IPS DF 4.7 (cell line): ENCODE results near the gene FAF2.
A peak's percentile ranks its signal among the peaks of the same experiment; 100 is the strongest.
"Not testable (repeated sequence)": the region's sequence is repeated elsewhere in the genome, so short reads cannot be mapped to it uniquely, and the experiment has no call there.

ENCODE experiments used
- DNase-seq: peaks from one replicate; pipeline ENCODE4 v3.0.0-alpha.2; 2013; ENCODE audit warnings: low spot score; ENCODE audit errors: extremely low read depth

FAF2 gene, protein sequence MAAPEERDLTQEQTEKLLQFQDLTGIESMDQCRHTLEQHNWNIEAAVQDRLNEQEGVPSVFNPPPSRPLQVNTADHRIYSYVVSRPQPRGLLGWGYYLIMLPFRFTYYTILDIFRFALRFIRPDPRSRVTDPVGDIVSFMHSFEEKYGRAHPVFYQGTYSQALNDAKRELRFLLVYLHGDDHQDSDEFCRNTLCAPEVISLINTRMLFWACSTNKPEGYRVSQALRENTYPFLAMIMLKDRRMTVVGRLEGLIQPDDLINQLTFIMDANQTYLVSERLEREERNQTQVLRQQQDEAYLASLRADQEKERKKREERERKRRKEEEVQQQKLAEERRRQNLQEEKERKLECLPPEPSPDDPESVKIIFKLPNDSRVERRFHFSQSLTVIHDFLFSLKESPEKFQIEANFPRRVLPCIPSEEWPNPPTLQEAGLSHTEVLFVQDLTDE

DNA sequence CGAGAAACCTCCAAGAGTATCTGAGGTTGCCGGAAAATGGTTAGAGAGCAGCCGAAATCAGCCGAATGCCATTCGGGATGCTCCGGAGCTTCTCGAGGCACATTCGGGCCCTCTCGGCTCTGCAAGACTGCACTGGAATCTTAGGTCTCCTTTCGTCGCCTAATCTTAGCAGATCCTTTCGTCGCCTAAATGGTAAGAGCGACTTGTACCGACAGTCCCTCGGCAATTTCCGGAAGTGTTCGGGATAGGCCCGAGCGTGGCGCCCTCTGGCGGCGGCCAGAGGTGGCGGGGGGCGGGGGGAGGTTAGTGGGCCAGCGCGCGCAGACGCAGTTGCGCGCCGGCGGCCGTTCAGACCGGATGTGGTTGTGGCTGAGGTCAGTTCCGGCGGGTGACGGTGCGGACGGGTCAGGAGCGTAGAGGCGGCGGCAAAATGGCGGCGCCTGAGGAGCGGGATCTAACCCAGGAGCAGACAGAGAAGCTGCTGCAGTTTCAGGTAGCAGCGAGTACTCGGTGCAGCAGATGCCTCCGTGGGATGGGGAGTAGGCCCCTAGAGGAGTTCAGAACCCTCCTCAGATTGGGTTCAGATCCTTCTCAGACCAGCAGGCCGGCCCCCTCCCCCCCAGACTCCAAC, at the start of gene FAF2:
Gene FAF2, plus strand, starts transcription at position 408 of the 631 bp plus-strand sequence. Its CDS starts 23 bp downstream, at position 431.
- peak; percentile 93 for DNase-seq

DNA sequence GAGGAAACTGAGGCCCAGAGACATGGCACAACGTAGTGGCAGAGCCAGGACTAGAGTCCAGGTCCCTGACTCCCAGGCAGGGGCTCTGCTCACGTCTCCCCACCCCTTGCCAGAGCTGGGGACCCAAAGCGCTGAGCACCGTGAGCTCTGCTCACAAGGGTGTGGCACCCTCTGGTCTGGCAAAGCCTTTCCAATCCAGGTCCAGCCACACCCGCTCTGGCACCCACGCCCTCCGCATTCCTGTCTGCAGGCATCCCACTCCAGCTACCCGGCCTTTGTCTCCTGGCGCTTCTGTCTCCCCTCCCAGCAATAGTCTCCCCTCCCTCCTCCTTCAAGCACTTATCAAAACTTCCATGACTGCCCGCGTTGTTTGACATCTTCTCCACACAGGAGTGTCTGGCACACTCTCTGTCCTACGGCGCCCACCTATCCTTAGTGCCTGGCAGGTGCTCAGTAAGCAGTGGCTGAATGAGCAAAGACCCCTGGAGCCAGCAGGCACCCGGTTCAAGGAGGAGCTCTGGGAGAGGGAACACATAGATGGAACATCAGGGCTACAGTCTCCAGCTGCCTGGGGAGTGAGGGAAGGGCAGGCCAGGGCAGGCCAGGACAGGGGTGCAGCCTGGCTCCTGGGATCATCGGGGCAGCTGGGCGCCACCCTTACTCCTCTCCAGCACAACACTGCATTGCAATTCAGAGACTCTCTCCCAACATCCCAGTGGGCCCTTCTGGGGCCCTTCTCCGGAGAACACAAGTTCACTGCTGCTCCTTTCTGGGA, 47.6 kb upstream of the FAF2 start:
- DNase-seq = no peak

DNA sequence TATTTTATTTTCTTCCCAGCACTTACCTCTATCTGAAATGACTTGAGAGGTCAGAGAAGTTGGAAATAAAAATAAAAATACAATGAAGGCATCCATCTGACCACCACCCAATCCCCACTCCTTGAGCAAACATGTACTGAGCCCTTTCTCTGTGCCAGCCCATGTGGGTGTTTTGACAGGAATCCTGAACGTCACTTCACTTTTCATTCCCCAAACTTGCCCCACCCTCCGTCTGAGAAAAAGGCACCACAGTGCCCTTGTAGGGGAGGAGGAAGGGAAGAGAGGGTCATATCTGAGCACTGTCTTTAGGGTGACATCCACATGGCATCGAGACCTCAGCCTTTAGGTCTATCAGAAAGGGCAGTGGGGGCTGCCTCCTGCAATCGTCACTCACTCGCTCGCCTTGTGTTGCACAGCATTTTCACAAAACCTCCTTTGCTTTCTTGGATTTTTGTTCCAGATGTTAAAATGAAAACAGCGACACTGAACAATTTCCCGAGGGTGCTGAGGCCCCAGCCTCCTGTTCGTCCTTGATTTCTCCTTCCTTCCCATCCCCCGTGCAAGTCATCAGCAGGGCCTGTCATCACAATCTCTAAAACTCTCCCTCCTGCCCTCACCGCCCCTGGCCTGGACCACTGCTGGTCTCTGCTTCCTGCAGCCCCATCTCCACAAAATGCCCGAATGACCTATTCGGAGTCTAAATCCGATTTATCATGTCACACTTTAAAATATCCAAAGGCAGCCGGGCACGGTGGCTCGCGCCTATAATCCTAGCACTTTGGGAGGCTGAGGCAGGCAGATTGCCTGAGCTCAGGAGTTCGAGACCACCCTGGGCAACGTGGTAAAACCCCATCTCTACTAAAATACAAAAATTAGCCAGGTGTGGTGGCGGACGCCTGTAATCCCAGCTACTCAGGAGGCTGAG, 46.6 kb upstream of the FAF2 start:
- DNase-seq = no peak

DNA sequence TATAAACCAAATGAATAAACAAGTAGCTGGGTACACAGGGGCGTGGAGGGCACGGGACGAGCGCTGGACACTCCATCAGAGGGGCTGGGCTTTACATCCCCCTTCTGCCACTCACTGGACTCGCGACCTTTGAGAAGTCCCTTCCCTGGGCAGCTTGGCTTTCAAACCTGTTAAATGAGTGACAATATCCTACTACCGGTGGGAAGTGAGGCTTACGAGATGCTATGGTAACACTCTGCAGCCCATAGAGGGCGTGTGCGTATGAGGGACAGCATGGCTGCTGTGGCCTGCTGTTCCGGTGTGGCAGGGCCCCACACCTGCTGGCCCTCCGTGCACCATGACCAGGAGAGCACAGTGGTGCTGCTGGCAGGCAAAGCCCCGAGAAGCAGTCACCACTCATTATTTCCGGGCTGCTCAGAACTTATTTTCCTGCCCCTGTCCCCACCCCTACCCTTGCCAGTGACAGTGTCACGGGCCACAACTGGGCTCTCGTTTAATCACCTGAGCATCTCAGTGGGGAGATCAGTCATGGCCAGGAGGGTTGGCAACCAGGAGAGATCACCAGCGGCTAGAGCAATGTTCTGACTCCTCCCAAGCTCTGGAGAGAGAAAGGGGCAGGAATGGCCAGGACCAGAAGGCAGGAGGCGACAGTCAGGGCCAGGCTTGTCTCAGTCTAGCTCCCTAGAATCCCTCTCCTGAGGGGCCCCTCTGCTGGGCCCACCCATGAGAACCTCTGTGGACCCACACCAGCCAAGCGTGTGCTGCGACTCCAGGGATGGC, 42.3 kb upstream of the FAF2 start:
- DNase-seq = no peak

DNA sequence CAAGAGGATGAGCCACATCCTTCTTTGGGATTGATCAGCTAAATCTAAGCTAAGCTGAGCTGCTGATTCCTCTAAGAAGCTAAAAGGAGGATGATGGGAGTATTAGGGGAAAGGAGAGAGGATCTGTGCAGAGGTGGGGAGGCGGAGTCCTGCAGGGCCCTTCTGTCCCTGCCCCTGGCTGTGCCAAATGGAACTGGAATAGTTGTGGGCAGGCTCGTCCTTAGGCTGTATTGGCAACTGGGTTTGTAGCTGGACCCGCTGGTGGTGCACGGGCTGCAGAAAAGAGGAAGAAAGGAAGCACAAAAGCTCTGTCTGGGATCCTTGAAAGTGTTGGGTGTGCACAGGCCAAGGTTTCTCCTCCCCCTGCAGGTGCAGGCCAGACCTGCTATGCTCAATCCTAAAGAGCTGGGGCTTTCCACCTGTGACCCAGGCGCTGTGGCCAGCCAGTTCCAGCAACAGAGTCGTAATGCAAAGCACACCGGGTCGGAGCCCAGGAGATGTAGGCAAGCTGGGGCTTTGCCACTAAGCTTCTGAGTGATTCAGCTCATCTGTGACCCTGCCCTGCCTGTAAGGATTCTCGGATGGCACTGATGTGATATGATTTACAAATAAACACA, 41.6 kb upstream of the FAF2 start:
- no peak for DNase-seq

DNA sequence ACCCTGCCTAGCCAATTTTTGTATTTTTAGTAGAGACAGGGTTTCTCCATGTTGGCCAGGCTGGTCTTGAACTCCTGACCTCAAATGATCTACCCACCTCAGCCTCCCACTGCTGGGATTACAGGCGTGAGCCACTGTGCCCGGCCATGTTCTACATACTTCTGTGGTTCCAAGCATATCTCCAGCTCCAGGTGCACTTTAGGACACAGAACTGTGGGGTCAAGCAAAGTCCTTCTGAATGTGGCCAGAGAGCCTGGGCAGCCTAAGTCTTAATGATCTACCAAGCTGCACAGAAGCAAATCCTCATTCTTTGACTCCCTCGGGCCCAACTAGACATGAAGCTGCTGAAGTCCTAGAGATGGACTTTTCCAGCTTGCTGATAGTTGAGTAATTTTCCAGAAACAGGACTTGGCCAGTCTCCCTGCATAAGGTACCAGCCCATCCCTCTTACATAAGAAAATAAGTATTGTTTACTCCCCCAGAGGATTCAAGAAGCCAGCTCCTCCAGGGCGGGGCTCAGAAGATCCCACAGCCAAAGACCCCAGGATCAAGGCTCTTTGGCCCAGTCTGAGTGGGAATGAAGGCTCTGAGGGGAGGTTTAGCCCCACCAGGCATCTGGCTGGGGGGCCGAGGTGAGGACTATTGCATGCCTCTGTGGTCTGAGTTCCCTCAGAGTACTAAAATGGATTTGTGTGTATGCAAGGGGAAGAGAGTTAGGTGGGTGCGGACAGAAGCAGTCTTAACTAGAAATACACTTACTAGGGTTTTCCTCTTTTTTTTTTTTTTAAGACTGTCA, 40.5 kb upstream of the FAF2 start:
- no peak for DNase-seq

DNA sequence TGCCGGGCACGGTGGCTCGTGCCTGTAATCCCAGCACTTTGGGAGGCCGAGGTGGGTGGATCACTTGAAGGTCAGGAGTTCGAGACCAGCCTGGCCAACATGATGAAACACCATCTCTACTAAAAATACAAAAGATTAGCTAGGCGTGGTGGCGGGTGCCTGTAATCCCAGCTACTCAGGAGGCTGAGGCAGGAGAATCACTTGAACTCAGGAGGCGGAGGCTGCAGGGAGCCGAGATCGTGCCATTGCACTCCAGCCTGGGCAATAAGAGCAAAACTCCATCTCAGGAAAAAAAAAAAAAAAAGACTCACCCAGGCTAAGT, 40.0 kb upstream of the FAF2 start:
- not testable (repeated sequence) for DNase-seq

DNA sequence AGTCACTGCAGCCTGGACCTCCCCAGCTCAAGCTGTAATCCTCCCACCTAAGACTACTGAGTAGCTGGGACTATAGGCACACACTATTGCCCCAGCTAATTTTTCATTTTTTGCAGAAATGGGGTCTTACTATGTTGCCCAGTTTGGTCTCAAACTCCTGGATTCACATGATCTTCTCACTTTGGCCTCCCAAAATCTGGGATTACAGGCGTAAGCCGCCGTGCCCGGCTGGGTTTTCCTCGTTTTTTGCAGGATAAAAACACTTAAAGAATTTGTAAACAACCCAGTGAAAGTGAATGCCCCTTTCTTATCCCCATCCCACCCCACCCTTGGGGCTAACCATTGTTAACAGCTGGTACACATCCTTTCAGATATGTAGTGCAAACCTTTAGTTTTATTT, 39.6 kb upstream of the FAF2 start:
- DNase-seq = no peak

DNA sequence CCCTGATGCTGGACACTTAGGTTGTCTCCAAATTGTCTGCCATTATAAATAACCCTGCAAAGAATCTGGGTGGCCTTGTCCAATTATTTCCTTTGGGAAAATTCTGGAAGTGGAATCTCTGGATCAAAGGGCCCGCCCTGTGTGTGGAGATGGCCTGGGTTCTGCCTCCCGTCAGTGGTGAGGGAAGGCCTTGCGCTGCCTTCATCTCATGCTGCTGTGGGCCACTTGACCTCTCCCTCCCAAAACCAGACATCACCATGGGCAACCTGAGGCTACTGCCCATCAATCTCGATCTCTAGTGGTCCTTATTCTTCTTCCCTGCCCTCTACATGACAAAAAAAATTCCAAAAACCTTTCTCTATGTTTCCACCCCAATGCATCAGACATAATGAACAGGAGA, 38.4 kb upstream of the FAF2 start:
- no peak for DNase-seq

DNA sequence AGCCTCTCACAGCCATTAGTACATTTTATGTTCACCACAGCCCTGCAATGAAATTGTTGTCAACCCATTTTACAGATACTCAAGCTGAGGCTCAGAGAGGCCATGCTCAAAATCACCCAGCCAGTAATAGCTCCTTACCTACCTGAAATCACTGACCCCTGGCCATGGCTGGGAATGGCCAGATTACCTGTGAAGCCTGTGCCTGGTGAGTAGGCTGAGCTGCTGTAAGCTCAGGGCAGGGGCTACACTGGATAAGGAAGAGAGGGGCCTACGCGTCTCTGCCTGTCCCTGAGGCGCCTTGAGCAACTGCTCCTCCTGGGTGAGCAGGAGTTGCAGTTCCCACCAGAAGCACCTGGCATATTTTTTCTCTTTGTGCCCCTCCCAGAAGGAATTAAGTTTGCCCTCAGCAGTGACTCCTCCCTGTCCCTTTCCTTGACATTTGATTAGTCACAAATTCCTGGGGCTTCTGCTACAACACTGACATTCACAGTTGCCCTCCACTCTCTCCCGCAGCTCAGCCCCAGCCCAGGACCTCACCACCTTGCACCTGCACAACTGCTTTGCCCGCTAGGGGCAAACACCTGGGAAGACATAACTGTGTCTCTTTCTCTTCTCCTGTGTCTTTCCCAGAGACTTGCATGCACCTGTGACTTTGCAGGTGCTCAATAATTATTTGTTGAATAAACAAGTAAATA, 37.6 kb upstream of the FAF2 start:
- DNase-seq = no peak

DNA sequence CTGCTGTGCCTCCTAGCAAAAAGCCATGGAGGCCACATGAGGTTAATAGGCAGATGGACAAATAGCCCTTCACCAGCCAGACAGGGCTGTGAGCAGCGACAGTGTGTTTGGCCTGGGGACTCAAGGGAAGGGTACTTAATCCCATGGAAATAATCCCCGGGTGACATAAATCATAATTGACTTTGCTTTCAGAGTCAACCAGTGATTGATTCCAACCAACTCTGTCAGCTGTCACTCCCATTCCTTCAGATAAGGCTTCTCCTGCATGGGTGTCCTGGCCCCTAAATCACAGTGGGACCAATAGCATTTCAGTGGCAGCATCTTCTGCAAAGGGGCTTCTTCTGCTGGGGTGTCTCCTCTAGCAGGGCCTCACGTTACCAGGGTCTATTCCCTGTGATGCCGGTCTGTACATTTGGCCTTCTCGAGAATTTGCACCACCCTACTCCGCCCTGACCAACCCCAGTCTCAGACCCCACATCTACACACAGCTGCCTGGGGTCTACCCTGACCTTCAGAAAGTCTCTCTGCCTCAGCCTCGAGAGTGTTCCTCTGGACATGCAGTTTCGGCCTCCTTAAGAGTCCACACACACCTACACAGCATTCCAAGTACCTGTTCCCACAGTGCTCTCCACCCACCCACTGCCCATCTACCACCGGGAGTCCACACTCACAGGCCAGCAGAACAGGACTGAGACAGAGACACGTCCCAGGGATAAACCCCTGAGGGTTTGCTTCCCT, 35.5 kb upstream of the FAF2 start:
- DNase-seq = no peak

DNA sequence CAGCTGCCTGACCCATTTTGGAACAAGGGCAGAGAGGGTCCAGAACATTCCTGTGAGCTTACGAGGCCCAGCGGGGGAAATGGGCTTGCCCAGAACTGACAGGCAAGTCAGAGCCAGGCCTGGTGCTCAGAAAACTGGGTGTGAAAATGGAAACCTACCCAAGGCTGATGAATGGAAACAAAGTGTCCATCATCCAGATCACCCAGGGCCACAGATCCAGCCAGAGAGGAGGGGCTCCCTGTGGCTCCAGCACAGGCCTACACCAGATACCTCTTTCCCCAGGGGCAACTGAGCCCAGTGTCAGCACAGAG, 35.0 kb upstream of the FAF2 start:
- no peak for DNase-seq

DNA sequence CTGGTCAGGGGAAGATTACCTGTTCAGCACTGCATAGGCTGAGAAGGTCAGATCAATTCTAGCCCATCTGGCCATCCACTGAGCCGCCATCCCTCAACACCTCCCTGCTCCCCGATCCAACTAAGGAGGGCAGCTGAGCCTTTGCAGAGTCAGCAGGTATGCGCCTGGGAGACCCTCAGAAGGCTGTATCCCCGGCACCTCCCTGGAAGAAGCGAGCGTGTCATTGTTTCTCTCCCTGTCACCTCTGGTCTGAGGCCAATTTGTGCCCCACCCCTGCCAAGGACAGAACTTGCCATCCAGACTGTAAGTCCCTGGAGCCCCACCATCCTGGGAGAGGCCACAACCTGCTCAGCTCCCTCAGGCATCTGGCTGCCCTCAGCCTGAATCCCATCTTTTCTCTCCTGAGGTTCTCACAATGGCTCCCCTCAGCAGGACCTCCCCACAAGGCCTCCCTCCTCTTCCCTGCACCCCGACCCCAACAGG, 34.4 kb upstream of the FAF2 start:
- no peak for DNase-seq

DNA sequence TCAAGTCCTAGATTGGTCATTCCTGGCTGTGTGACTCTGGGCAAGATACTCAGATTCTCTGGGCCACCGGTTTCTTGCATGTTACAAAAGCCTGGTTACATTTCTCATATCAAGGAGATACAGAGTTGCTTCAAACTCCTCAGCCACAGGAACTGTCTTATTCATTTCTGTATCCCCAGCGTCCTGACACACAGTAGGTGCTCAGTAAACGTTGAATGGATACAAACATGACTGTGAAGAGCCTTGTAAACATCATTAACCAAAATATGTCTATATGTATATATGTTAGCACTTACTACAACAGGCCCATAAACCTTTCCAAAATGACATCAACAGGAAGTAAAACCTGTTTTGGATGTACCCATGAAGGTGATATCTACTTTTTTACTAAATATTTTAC, 33.5 kb upstream of the FAF2 start:
- DNase-seq = no peak

DNA sequence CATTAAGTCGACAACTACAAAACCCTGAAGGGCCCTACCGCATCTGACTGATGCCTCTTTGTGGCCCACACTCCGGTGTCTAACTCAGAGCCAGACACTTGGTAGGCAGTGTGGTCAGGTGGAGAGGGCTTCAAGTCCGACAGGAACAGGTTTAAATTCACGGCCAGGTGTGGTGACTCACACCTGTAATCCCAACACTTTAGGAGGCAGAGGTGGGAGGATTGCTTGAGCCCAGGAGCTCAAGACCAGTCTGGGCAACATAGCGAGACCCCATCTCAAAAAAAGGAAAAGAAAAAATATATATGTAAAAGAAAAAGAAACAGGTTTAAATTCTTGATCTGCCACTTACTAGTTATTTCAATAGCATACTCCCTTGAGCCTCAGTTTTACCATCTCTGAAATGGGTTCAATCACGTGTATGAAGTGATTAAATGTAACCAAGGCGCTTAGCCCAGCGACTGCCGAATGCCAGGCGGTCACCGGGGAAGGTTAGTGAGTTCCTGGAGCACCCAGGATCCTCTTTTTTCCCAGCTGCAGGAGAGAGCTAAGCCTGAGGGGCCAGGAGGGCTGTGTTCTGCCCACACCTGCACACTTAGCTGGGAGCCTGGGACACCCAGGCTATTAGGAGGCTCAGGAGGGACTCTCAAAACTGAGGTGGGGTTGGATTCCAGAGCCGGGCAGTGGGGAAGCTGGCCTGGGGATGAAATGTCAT, 32.8 kb upstream of the FAF2 start:
- no peak for DNase-seq

DNA sequence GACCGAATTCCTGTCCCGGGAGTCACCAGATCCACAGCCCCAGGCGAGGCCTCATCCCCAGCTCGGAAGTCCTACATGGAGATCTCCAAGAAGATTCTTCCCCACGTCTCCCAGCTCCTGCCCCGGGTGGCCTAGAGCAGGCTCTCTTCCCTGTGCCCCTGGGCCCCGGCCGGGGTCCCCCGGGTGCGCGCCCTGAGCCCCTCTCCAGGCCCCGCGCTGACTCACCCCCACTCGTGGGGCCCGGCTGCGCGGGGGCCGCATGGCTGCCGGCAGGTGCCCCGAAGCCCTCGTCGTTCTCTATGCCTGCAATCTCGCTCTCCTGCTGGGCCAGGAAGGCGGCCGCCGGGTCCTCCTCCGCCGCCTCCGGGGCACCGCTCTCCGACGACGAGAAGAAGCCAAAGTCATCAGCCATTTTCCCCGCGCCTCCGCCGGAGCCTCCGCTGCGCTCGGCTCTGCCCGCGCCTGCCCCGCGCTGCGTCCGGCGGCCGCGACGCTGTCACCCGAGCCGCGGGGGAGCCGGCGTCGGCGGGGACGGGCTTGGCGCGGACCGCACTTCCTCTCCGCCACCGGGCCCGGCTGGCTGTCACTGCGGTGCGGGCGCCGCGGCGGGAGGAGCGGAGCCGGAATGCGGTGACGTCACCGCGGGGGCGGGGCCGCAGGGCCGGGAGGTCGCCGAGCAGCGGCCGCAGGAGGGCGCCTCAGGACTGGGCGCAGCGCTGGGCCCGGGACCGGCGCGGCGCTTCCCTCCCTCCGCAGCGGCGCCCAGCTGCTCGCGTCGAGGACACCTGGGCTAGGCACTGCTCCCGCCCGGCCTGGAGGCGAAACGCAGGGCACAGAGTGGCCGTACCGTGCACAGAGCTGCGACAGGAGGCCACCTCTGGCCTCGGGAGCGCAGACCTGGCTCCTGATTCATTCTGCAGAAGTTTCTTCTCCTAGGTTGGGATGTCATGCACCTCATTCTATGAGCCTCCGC, 31.9 kb upstream of the FAF2 start, which contains the start of gene CLTB:
Gene CLTB, minus strand, starts transcription at position 588 of the 973 bp plus-strand sequence. Its CDS starts 176 bp downstream, at position 412.
- peak; percentile 36 for DNase-seq
